Stimulated activated naive B cell treated with anti-CD40 and anti-IgM and Interleukin-4, amounts not matched to agents 10 μg/mL and 1 μg/mL and 100 μg/mL, for 72 hours (primary cell): Measurements from ENCODE around the gene MB.

ENCODE experiments used
- ATAC-seq, 2 donors: fragments of 150-1000 bp; cut with Tn5 transposase; replicated peaks; 2 replicates each; pipeline ENCODE4 v1.10.0; 2021; ENCODE audit warnings: moderate library complexity in 1 of 2
- DNase-seq: peaks from one replicate; pipeline ENCODE4 v3.0.0; 2021
- H3K27ac Mint-ChIP-seq: one replicate; pipeline ENCODE4 v1.8.0; 2022; ENCODE audit warnings: mild to moderate bottlenecking, mixed read lengths
- H3K27me3 Mint-ChIP-seq, 2 donors: one replicate each; pipeline ENCODE4 v1.8.0; 2022; ENCODE audit warnings: mixed read lengths in 2 of 2
- H3K36me3 Mint-ChIP-seq, 2 donors: one replicate each; pipeline ENCODE4 v1.8.0; 2022; ENCODE audit warnings: mixed read lengths in 2 of 2, mild to moderate bottlenecking in 1 of 2
- H3K4me1 Mint-ChIP-seq, 2 donors: one replicate each; pipeline ENCODE4 v1.8.0; 2022; ENCODE audit warnings: mixed read lengths in 2 of 2, mild to moderate bottlenecking in 1 of 2
- H3K4me3 Mint-ChIP-seq, 2 donors: one replicate each; pipeline ENCODE4 v1.8.0; 2022; ENCODE audit warnings: mild to moderate bottlenecking in 2 of 2, mixed read lengths in 2 of 2, moderate library complexity in 1 of 2
- H3K9me3 Mint-ChIP-seq, 2 donors: one replicate each; pipeline ENCODE4 v1.8.0; 2022; ENCODE audit warnings: mixed read lengths in 2 of 2, mild to moderate bottlenecking in 1 of 2

MB gene

GRCh38 chr22:35616043-35616442 lies 1.1 kb downstream of the MB start:
- ATAC-seq (no peak), DNase-seq (no peak)
- no peak overlapping the region for H3K4me3 Mint-ChIP-seq
- peaks cover 13 to 17% of the 10 kb centered on the region in 2 donors for H3K4me1 Mint-ChIP-seq
- H3K27me3 Mint-ChIP-seq, result peaks cover 0 to 14% of the 10 kb centered on the region in 2 donors
- H3K27ac Mint-ChIP-seq, result no peak overlapping the region
- H3K9me3 Mint-ChIP-seq, result no peaks in the 10 kb centered on the region
- no peaks in the 10 kb centered on the region for H3K36me3 Mint-ChIP-seq

GRCh38 chr22:35615156-35615555 lies 2.0 kb downstream of the MB start:
- peaks cover 19 to 20% of the 10 kb centered on the region in 2 donors for H3K4me1 Mint-ChIP-seq
- no peaks in the 10 kb centered on the region for H3K9me3 Mint-ChIP-seq
- no peak overlapping the region for H3K27ac Mint-ChIP-seq
- H3K36me3 Mint-ChIP-seq, result no peaks in the 10 kb centered on the region
- ATAC-seq (no peak), DNase-seq (no peak)
- no peak overlapping the region for H3K4me3 Mint-ChIP-seq
- H3K27me3 Mint-ChIP-seq, result peaks cover 0 to 15% of the 10 kb centered on the region in 2 donors

GRCh38 chr22:35614404-35614803 lies 2.7 kb downstream of the MB start:
- Mint-ChIP-seq H3K4me1 (peaks cover 19 to 20% of the 10 kb centered on the region in 2 donors), H3K9me3 (no peaks in the 10 kb centered on the region), H3K36me3 (no peaks in the 10 kb centered on the region), H3K27me3 (peaks cover under 1 to 14% of the 10 kb centered on the region in 2 donors), H3K4me3 (no peak overlapping the region), H3K27ac (no peak overlapping the region)
- DNase-seq (no peak), ATAC-seq (no peak)

- no peaks in the 10 kb centered on the region for H3K36me3 Mint-ChIP-seq
- H3K4me3 Mint-ChIP-seq, result no peak overlapping the region
- DNase-seq (no peak), ATAC-seq (no peak)
- H3K9me3 Mint-ChIP-seq, result no peaks in the 10 kb centered on the region
- no peak overlapping the region for H3K27ac Mint-ChIP-seq
- peaks cover 16 to 25% of the 10 kb centered on the region in 2 donors for H3K27me3 Mint-ChIP-seq
- H3K4me1 Mint-ChIP-seq, result peaks cover 19 to 20% of the 10 kb centered on the region in 2 donors
Measured at GRCh38 chr22:35612903-35613302, 4.2 kb downstream of the MB start.

- peak; percentile 50 for DNase-seq
- peak overlapping the region; percentile 9 to 58 for H3K4me3 Mint-ChIP-seq
- no peaks in the 10 kb centered on the region for H3K36me3 Mint-ChIP-seq
- H3K27ac Mint-ChIP-seq, result peak overlapping the region; percentile 77
- H3K27me3 Mint-ChIP-seq, result peaks cover 24 to 29% of the 10 kb centered on the region in 2 donors
- peaks cover 19 to 20% of the 10 kb centered on the region in 2 donors for H3K4me1 Mint-ChIP-seq
- no peaks in the 10 kb centered on the region for H3K9me3 Mint-ChIP-seq
- peak; percentile 87 to 91 for ATAC-seq
Measured at GRCh38 chr22:35611891-35612576, 5.1 kb downstream of the MB start.

GRCh38 chr22:35611200-35611890 lies 5.8 kb downstream of the MB start:
- peaks cover 31 to 34% of the 10 kb centered on the region in 2 donors for H3K27me3 Mint-ChIP-seq
- no peak for DNase-seq
- H3K4me1 Mint-ChIP-seq, result peaks cover 19 to 20% of the 10 kb centered on the region in 2 donors
- peak overlapping the region; percentile 77 for H3K27ac Mint-ChIP-seq
- H3K9me3 Mint-ChIP-seq, result no peaks in the 10 kb centered on the region
- H3K4me3 Mint-ChIP-seq, result peak overlapping the region; percentile 12 to 58
- ATAC-seq, result no peak
- H3K36me3 Mint-ChIP-seq, result no peaks in the 10 kb centered on the region

GRCh38 chr22:35610741-35611140 lies 6.4 kb downstream of the MB start:
- no peaks in the 10 kb centered on the region for H3K36me3 Mint-ChIP-seq
- H3K27ac Mint-ChIP-seq, result no peak overlapping the region
- H3K4me3 Mint-ChIP-seq, result no peak overlapping the region
- no peak for ATAC-seq
- H3K4me1 Mint-ChIP-seq, result peaks cover 18 to 19% of the 10 kb centered on the region in 2 donors
- no peak for DNase-seq
- H3K27me3 Mint-ChIP-seq, result peaks cover 36 to 37% of the 10 kb centered on the region in 2 donors
- no peaks in the 10 kb centered on the region for H3K9me3 Mint-ChIP-seq

- peaks cover 14 to 19% of the 10 kb centered on the region in 2 donors for H3K4me1 Mint-ChIP-seq
- DNase-seq (no peak), ATAC-seq (no peak)
- no peaks in the 10 kb centered on the region for H3K36me3 Mint-ChIP-seq
- peaks cover 31 to 36% of the 10 kb centered on the region in 2 donors for H3K27me3 Mint-ChIP-seq
- no peak overlapping the region for H3K27ac Mint-ChIP-seq
- no peaks in the 10 kb centered on the region for H3K9me3 Mint-ChIP-seq
- H3K4me3 Mint-ChIP-seq, result no peak overlapping the region
Measured at GRCh38 chr22:35609761-35610160, 7.4 kb downstream of the MB start.

GRCh38 chr22:35609261-35609660 lies 7.9 kb downstream of the MB start:
- Mint-ChIP-seq H3K36me3 (no peaks in the 10 kb centered on the region), H3K9me3 (no peaks in the 10 kb centered on the region), H3K4me1 (peaks cover 14 to 19% of the 10 kb centered on the region in 2 donors), H3K27me3 (peaks cover 31 to 36% of the 10 kb centered on the region in 2 donors), H3K4me3 (no peak overlapping the region), H3K27ac (no peak overlapping the region)
- ATAC-seq (no peak), DNase-seq (no peak)

- no peak for DNase-seq
- Mint-ChIP-seq H3K36me3 (no peaks in the 10 kb centered on the region), H3K9me3 (no peaks in the 10 kb centered on the region), H3K4me1 (peaks cover 14 to 19% of the 10 kb centered on the region in 2 donors), H3K27me3 (peaks cover 31 to 36% of the 10 kb centered on the region in 2 donors), H3K4me3 (no peak overlapping the region), H3K27ac (no peak overlapping the region)
- no peak for ATAC-seq
Measured at GRCh38 chr22:35608088-35608487, 9.0 kb downstream of the MB start.

GRCh38 chr22:35606916-35607315 lies 10.2 kb downstream of the MB start:
- Mint-ChIP-seq H3K27me3 (peaks cover 31 to 36% of the 10 kb centered on the region in 2 donors), H3K9me3 (no peaks in the 10 kb centered on the region), H3K36me3 (no peaks in the 10 kb centered on the region), H3K27ac (no peak overlapping the region), H3K4me1 (peaks cover 9 to 15% of the 10 kb centered on the region in 2 donors), H3K4me3 (no peak overlapping the region)
- ATAC-seq (no peak), DNase-seq (no peak)

GRCh38 chr22:35605851-35606481 lies 11.2 kb downstream of the MB start:
- Mint-ChIP-seq H3K9me3 (no peaks in the 10 kb centered on the region), H3K27ac (peak overlapping the region; percentile 86), H3K36me3 (no peaks in the 10 kb centered on the region), H3K4me1 (peaks cover 3 to 5% of the 10 kb centered on the region in 2 donors), H3K27me3 (peaks cover 31 to 36% of the 10 kb centered on the region in 2 donors), H3K4me3 (no peak overlapping the region)
- ATAC-seq (no peak), DNase-seq (no peak)

- Mint-ChIP-seq H3K4me1 (no peaks in the 10 kb centered on the region), H3K27me3 (peaks cover 31 to 36% of the 10 kb centered on the region in 2 donors), H3K9me3 (no peaks in the 10 kb centered on the region), H3K4me3 (no peak overlapping the region), H3K36me3 (no peaks in the 10 kb centered on the region), H3K27ac (no peak overlapping the region)
- ATAC-seq (no peak), DNase-seq (no peak)
Measured at GRCh38 chr22:35605369-35605680, 11.8 kb downstream of the MB start.

GRCh38 chr22:35604621-35605368 lies 12.3 kb downstream of the MB start:
- no peaks in the 10 kb centered on the region for H3K36me3 Mint-ChIP-seq
- H3K4me3 Mint-ChIP-seq, result no peak overlapping the region
- no peak overlapping the region for H3K27ac Mint-ChIP-seq
- ATAC-seq, result peak; percentile 70 to 79
- H3K27me3 Mint-ChIP-seq, result peaks cover 26 to 36% of the 10 kb centered on the region in 2 donors
- DNase-seq, result no peak
- no peaks in the 10 kb centered on the region for H3K4me1 Mint-ChIP-seq
- no peaks in the 10 kb centered on the region for H3K9me3 Mint-ChIP-seq
